ENCODE results near the gene MYO5C. TPM values are rescaled to one million over a fixed set of nuclear protein-coding genes. Genes with fewer than 3 reads are reported as not detected.
A peak's percentile ranks its signal among the peaks of the same experiment; 100 is the strongest.

MYO5C gene
- total RNA-seq, 1 donor from 2014 or later = 74.7 TPM

DNA sequence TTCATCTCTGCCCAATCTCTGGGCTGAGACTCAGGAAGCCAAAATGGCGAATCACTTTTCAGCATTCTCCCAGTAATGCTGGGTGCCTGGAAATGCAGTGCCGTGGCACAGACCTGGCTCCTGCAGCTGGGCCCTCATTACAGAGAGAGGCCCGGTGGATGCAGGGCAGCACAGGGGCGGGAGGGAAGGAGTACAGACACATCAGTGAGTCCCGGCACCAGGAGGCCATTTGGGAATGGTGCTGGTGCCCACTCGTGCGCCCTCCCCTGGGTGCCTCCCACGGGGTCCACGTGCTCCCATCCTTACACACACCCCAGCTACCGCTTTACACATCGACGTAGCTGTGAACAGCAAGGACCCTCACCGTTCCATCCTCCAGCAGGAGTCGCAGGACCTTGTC lies 13.2 kb downstream of the MYO5C start:
- Histone ChIP-seq H3K4me3 (no peak overlapping the region), H3K9me3 (no peaks in the 10 kb centered on the region), H3K4me1 (peaks cover 7% of the 10 kb centered on the region), H3K27ac (no peak overlapping the region), H3K27me3 (ENCODE audit: low read depth) (no peaks in the 10 kb centered on the region), H3K36me3 (peaks cover 21% of the 10 kb centered on the region)
- DNase-seq = no peak
- ATAC-seq = no peak
- TF ChIP-seq CTCF (IDR thresholded peaks at IDR 0.05) = no peak
- intact Hi-C loops (cut with DNase I) = no loop called here

GRCh38 chr15:52281085-52282035 lies 14.2 kb downstream of the MYO5C start:
- intact Hi-C loops (cut with DNase I) = no loop called here
- no peaks in the 10 kb centered on the region for H3K27me3 ChIP-seq (ENCODE audit: low read depth)
- H3K4me1 ChIP-seq = peaks cover 7% of the 10 kb centered on the region
- no peaks in the 10 kb centered on the region for H3K9me3 ChIP-seq
- H3K27ac ChIP-seq = no peak overlapping the region
- DNase-seq (peak; percentile 63), ATAC-seq (peak; percentile 61 to 72)
- peaks cover 31% of the 10 kb centered on the region for H3K36me3 ChIP-seq
- TF ChIP-seq CTCF (IDR thresholded peaks at IDR 0.05) = no peak
- no peak overlapping the region for H3K4me3 ChIP-seq

DNA sequence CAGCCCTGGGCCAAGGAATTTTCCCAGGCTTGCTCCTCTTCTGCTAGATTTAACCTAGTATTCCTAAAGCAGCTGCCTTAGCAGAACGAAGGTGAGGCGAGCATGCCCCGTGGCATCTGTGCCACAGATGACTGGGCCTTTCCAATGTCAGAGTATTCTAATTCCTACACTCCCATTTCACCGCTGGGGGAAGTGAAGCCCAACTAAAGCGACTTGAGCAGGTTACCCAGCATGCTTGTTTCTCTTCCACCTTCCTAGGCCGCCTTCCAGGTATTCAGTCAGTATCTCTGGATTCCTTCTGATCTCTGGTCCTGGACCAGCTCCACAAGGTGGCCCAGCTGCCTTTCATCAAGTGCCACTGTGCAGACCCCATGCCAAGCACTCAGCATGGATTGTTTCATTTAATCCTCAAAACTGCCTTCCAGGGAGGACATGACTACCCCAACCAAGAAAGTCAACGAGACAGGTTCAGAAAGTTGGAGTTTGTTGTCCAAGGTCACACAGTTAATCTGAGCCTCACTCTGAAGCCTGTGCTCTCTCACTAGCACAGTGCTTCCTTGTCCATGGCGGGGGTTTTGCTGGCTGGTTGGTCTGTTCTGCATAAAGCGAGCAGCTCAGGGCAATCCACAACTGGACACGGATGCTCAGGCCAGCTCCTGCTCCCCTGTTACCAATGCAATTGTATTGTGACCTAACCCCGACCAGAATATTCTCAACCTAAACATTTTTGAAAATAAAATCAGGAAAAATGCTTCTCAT lies 15.1 kb downstream of the MYO5C start:
- intact Hi-C loops (cut with DNase I) = no loop called here
- Histone ChIP-seq H3K4me3 (no peak overlapping the region), H3K27ac (no peak overlapping the region), H3K36me3 (peaks cover 34% of the 10 kb centered on the region), H3K4me1 (peaks cover 7% of the 10 kb centered on the region), H3K9me3 (no peaks in the 10 kb centered on the region), H3K27me3 (ENCODE audit: low read depth) (no peaks in the 10 kb centered on the region)
- ATAC-seq (no peak), DNase-seq (no peak)
- TF ChIP-seq CTCF (IDR thresholded peaks at IDR 0.05) = no peak

- Histone ChIP-seq H3K27ac (no peak overlapping the region), H3K36me3 (peaks cover 47% of the 10 kb centered on the region), H3K9me3 (no peaks in the 10 kb centered on the region), H3K27me3 (ENCODE audit: low read depth) (no peaks in the 10 kb centered on the region), H3K4me1 (peaks cover 7% of the 10 kb centered on the region), H3K4me3 (no peak overlapping the region)
- DNase-seq (no peak), ATAC-seq (no peak)
- intact Hi-C loops (cut with DNase I) = no loop called here
- TF ChIP-seq CTCF (IDR thresholded peaks at IDR 0.05) = no peak
Observed at GRCh38 chr15:52278636-52279367, 16.8 kb downstream of the MYO5C start.

DNA sequence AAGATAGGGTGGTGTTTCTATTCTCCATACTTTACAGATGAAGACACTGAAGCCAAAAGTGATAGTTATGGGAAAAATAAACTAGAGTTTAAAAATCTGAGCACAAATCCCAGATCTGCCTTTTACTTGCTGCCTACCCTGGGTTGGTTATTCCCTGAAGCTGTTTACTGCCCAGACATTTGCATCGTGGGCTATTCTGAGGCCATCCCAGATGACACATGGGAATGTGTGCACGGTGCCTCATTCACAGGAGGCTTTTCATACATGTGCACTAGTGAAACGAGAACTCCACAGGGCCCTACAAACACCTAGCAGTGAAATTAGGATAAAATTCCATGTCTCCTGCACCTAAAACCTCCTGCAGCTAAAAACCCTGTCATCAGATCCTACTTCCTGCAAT lies 17.5 kb downstream of the MYO5C start:
- Histone ChIP-seq H3K27me3 (ENCODE audit: low read depth) (no peaks in the 10 kb centered on the region), H3K4me1 (peaks cover 7% of the 10 kb centered on the region), H3K4me3 (no peak overlapping the region), H3K9me3 (no peaks in the 10 kb centered on the region), H3K36me3 (peaks cover 51% of the 10 kb centered on the region), H3K27ac (no peak overlapping the region)
- TF ChIP-seq CTCF (IDR thresholded peaks at IDR 0.05) = no peak
- intact Hi-C loops (cut with DNase I) = no loop called here
- ATAC-seq (no peak), DNase-seq (no peak)

Data from lower lobe of right lung (tissue), 2 donors.